ENCODE results near the gene NTN3.
"Not testable (repeated sequence)": the region's sequence is repeated elsewhere in the genome, so short reads cannot be mapped to it uniquely, and the experiment has no call there.

Gene NTN3

DNA sequence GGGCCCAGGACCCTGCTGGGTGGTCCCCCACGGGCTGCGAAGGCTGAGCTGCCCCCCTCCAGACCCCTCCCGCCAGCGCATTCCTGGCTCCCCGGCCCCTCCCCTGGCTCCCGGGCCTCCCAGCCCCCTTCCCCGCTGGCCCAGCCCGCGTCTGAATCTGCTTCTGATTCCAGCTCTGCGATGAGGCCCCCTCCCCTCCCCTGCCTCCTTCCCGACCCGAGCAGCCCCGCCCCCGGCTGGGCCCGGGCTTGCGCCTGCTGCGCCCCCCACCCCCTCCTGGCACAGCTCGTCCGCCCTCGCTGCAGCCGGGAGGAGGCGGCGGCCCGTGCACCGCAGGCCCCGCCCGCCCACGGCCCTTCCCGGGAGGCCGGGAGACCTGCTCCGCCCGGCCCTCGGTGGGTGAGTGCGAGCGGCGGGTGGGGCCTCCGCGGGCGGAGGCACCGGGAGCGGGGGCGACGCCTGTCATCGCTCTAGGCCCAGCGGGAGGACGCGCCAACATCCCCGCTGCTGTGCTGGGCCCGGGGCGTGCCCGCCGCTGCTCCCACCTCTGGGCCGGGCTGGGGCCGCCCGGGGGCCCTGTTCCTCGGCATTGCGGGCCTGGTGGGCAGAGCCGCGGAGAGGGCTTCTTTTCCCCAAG is at the start of gene NTN3:
TSS of gene NTN3 (plus strand) at position 282 of the 637 bp plus-strand sequence. CDS start 405 bp downstream, outside the sequence.
- peak; percentile 62 for DNase-seq

DNA sequence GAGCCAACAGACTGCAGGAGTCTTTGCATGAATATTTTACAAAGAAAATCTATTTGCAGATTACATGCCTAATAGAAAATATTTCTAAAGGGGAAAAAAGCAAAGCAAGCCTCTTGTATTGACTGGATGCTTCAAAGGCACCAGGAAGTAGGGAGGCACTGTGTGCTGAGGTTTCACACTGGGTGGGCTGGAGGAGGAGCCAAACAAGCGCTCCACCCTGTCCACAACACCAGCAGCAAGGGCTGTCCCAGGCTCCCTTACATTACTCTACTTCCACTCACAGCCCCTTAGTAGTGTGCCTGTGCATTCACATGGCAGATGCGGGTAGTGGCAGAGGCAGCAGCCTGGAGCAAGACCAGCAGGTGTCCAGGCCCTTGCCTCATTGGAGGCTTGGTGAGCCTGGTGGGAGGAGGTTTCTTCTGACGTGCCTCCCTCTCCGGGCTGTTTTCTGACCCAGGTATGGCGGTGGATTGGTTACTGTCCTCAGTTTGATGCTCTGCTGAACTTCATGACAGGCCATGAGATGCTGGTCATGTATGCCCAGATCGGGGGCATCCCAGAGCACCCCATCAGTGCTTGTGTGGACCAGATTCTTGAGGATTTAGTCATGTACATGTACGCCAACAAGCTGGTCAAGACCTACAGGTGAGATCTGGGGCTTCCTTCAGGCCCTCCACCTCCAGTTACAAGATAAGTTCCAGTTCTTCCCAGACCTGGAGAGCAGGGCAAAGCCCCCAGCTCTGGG is 48.8 kb upstream of the NTN3 start:
- DNase-seq: no peak

GRCh38 chr16:2424061-2425007 is 46.8 kb upstream of the NTN3 start:
- no peak for DNase-seq

- no peak for DNase-seq
These were observed 46.0 kb upstream of the NTN3 start for GRCh38 chr16:2425008-2425518.

DNA sequence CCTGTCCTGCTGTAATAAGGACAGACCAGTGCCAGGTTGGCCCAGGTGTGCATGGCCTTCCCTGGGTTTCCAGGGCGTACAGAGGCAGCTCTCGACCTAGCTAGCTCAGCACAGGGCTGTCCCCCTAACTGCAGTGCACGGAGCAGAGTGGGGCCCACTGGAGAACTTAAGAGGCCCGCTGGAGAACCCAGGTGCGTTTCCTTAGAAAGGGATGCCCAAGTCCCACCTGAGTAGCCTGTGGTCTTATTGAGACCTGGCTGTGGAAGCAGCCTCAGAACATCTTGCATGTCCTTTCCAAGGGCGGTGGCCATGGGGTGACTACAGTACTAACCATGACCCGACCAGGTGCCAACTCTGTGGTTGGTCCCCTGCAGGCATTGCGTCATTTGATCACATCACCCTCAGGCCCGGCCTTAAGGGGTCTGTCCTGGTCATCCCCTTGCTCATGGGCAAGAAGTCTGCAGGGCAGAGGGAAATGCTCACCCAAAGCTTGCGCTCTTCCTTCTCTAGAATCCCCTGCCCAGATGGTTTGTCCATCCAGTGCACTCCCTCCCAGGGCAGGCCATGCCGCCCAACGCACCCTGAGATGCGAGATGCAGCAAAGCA is 45.2 kb upstream of the NTN3 start:
- no peak for DNase-seq

- no peak for DNase-seq
These were observed 44.1 kb upstream of the NTN3 start for GRCh38 chr16:2426941-2427361.

DNA sequence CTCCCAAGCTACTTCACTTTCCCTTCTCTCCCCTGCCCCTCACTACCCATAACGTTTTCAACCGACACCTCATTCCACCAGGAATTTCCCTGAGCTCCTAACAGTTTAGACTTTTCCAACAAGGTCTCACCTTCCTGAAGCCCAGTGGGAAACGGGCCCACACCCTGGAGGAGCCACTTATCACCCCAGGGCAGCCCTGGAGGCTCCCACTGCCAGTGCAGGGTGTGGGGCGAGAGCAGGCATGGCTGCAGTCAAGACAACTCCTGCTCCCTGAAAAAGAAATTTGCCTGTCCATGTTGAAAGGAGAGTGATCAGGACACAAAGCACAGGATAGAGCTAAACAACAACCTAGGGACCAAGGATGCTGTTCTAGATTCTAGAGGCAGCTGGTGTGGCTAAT is 43.6 kb upstream of the NTN3 start:
- DNase-seq: no peak

DNA sequence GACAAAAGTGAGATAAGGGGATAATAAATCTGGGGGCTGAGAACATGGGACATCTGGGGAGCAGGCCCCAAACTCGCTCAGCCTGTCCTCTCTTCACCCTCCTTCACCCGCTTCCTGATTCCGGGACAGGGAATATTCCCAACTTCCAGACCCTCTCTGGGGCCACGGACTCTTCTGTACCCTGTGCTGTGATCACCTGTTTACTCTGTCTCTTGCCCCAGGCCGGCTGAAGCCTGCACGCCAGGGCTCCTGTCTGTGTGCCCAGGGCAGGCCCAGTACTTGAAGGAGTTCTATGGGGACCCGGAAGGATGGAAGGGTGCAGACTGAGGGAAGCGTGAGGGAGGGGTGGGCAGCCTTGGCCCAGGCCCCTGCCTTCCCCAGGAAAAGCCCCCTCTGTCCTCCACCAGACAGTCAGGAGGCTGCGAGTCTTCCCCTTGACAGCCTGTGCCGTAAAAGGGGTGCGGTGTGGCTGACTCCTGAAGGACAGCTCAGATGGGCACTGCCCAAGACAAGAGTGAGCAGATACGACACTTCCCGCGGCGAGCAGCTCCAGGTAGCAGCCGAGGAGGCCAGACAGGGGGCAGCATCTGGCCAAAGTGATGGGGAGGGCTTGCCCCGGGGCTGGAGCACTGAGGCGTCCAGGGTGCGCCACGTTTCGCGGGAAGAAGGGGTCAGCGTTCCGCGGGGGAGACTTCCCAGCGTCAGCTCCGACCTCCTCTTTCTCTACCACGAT is 42.9 kb upstream of the NTN3 start:
- peak; percentile 7 for DNase-seq

DNA sequence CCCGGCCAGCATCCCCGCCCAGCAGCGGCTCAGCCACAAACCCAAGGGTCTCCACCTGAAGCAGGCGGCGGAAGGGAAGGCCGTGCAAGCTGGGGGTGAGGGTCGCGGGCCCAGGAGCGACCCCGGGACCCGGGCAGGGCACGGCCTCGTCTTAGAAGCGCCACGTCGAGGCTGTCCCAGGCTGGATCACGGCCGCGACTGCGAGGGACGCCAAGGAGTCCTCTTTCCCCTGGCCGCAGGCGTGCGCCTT is 42.4 kb upstream of the NTN3 start:
- DNase-seq: no peak

- DNase-seq: peak; percentile 96
These were observed 41.9 kb upstream of the NTN3 start, which contains the start of gene CCNF for GRCh38 chr16:2429034-2429770. Gene CCNF, plus strand, starts transcription at chr16:2429447. Its CDS starts 35 bp downstream, at chr16:2429482.

- DNase-seq: peak; percentile 9
These were observed 41.1 kb upstream of the NTN3 start for GRCh38 chr16:2429771-2430663.

- no peak for DNase-seq
These were observed 38.8 kb upstream of the NTN3 start for GRCh38 chr16:2432286-2432685.

DNA sequence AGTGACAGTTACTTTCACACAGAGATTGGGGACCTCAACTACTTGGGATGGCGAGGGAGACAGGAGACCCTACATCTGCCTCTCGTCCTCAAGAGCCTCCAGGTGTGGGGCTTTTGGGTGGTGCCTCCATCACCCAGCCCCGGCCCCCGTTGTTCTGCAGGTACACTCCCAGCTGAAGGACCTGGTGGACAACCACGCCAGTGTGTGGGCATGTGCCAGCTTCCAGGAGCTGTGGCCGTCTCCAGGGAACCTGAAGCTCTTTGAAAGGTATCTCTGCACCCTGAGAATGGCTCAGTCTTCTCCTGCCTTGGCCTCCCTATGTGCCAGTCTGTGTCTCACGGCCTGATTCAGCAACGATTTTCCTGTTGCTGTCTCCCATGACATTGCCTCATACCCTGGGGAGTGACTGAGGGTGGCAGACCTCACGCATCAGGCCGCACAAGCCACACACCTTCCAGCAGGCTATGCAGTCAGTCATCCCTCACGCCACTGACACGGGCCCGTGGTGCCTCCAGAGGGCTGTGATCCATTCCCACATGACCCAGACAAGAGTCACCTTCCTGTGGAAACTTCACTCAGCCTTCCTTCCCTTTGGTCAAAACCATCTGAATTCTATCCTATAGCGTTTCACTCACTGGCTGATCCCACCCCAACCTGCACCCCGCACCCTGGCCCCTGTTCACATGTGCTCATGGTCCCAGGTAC is 38.1 kb upstream of the NTN3 start:
- no peak for DNase-seq

GRCh38 chr16:2435236-2435635 is 35.9 kb upstream of the NTN3 start:
- not testable (repeated sequence) for DNase-seq

DNA sequence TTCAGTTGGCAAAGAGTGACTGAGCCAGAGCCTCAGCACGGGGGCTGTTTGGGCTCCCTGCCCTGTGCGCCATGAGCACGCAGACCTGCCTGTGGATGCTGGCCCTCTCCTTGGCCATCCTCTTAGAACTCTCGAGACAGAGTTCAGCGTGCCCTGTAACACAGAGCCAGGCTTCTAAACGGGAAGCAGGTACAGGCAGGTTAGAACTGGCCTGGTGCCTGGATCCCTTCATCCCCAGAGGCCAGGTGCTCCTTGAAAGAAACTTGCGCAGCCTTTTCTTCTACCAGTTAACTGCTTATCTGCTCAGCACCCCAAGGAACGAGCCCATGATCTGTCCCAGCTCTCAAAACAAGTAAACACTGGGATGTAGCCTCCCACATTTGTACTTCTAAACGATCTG is 35.0 kb upstream of the NTN3 start:
- no peak for DNase-seq

- no peak for DNase-seq
These were observed 33.9 kb upstream of the NTN3 start for GRCh38 chr16:2437032-2437790.

DNA sequence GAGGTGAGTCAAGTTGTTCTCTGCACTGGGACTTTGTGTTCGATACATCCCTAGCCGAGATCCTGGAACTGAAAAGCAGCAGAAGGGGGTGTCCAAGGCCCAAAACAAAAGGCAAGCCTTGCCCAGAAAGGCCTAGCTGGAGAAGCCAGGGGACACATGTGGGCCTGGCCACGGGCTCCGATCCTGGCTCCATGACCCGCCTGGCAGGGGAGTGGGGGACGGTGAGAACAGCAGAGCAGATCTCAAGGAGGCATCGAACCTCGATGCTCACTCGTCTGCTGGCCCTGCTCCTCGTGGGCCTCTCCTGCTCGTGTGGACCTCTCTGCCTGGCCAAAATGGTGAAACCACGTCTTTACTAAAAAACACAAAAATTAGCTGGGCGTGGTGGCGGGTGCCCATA is 33.0 kb upstream of the NTN3 start:
- no peak for DNase-seq

DNA sequence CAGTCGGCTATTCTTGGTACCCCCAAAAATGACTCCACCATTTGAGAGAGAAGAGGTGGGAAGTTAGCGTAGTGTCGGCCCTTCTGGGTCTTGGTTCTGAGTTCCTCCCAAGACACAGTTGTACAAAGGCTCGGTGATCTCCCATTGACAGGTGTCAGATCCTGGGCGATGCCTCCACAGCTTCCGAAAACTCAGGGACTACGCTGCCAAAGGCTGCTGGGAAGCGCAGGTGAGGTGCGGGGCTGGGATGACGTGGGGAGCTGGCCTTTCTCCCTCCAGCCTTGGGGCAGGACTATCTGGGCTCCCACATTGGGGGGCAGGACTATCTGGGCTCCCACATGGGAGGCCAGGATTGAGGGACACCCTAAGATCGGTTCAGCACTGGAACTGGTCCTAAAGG is 31.5 kb upstream of the NTN3 start:
- DNase-seq: no peak
